ENCODE measurements around the gene FAM53A. TPM values are rescaled to one million over a fixed set of nuclear protein-coding genes. Genes with fewer than 3 reads are reported as not detected.
A peak's percentile ranks its signal among the peaks of the same experiment; 100 is the strongest.

The FAM53A gene
- total and polyA plus RNA-seq, 5 donors from 2014 or later, result 0.76 to 3.6 (median 1.8) TPM

GRCh38 chr4:1652088-1652487 is 32.0 kb downstream of the FAM53A start:
- Mint-ChIP-seq H3K9me3 (peaks cover 0 to 1% (median 0%) of the 10 kb centered on the region in 7 donors), H3K27me3 (no peaks in the 10 kb centered on the region), H3K36me3 (no peaks in the 10 kb centered on the region), H3K27ac (no peak overlapping the region), H3K4me1 (peaks cover 0 to 5% (median 4%) of the 10 kb centered on the region in 4 donors), H3K4me3 (no peak overlapping the region)
- DNase-seq, result no peak
- Histone ChIP-seq H3K36me3 (ENCODE audit: control insufficient read depth, insufficient read depth, low read length) (no peaks in the 10 kb centered on the region), H3K4me1 (ENCODE audit: control insufficient read depth, insufficient read depth, low read length, poor library complexity, severe bottlenecking) (no peaks in the 10 kb centered on the region), H3K27me3 (ENCODE audit: control insufficient read depth, insufficient read depth, low read length) (no peaks in the 10 kb centered on the region), H3K27ac (ENCODE audit: insufficient read depth, low read length, poor library complexity, severe bottlenecking) (no peak overlapping the region), H3K9me3 (ENCODE audit: control insufficient read depth in 2 of 2, low read length in 2 of 2) (no peaks in the 10 kb centered on the region), H3K4me3 (ENCODE audit: low read depth, low read length) (no peak overlapping the region)
- no peak for ATAC-seq (ENCODE audit: low read depth in 2 of 2)

DNA sequence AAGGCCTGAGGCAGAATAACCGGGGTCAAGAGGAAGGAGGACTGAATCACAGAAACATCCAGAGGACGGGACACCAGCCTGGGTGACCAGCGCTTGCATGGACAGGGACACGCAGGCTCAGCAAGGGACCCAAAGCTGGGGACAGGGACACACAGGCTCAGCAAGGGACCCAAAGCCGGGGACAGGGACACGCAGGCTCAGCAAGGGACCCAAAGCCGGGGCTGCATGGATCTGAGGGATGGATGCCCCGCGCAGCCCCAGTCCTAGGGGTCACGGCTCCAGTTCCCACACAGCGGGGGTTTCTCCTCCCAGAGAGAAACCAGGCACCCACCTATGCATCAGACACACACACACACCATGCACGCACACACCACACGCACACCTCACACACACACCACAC is 32.5 kb downstream of the FAM53A start:
- Mint-ChIP-seq H3K4me3 (no peak overlapping the region), H3K9me3 (peaks cover 0 to 1% (median 0%) of the 10 kb centered on the region in 7 donors), H3K36me3 (no peaks in the 10 kb centered on the region), H3K4me1 (peaks cover 0 to 5% (median 4%) of the 10 kb centered on the region in 4 donors), H3K27ac (peak overlapping the region in 1 of 3 donors; percentile 73), H3K27me3 (no peaks in the 10 kb centered on the region)
- ATAC-seq (ENCODE audit: low read depth in 2 of 2), result no peak
- H3K4me3 ChIP-seq (ENCODE audit: low read depth, low read length), result no peak overlapping the region
- no peak overlapping the region for H3K27ac ChIP-seq (ENCODE audit: insufficient read depth, low read length, poor library complexity, severe bottlenecking)
- H3K36me3 ChIP-seq (ENCODE audit: control insufficient read depth, insufficient read depth, low read length), result no peaks in the 10 kb centered on the region
- H3K4me1 ChIP-seq (ENCODE audit: control insufficient read depth, insufficient read depth, low read length, poor library complexity, severe bottlenecking), result no peaks in the 10 kb centered on the region
- no peak for DNase-seq
- H3K9me3 ChIP-seq (ENCODE audit: control insufficient read depth in 2 of 2, low read length in 2 of 2), result no peaks in the 10 kb centered on the region
- H3K27me3 ChIP-seq (ENCODE audit: control insufficient read depth, insufficient read depth, low read length), result no peaks in the 10 kb centered on the region

- H3K27me3 ChIP-seq (ENCODE audit: control insufficient read depth, insufficient read depth, low read length), result no peaks in the 10 kb centered on the region
- H3K27ac ChIP-seq (ENCODE audit: insufficient read depth, low read length, poor library complexity, severe bottlenecking), result no peak overlapping the region
- no peak overlapping the region for H3K4me3 Mint-ChIP-seq
- H3K9me3 Mint-ChIP-seq, result peaks cover 0 to 1% (median 0%) of the 10 kb centered on the region in 7 donors
- no peaks in the 10 kb centered on the region for H3K4me1 ChIP-seq (ENCODE audit: control insufficient read depth, insufficient read depth, low read length, poor library complexity, severe bottlenecking)
- no peaks in the 10 kb centered on the region for H3K27me3 Mint-ChIP-seq
- H3K4me1 Mint-ChIP-seq, result peaks cover 0 to 5% (median 4%) of the 10 kb centered on the region in 4 donors
- H3K9me3 ChIP-seq (ENCODE audit: control insufficient read depth in 2 of 2, low read length in 2 of 2), result no peaks in the 10 kb centered on the region
- no peak overlapping the region for H3K4me3 ChIP-seq (ENCODE audit: low read depth, low read length)
- DNase-seq (no peak), ATAC-seq (ENCODE audit: low read depth in 2 of 2) (no peak)
- no peaks in the 10 kb centered on the region for H3K36me3 Mint-ChIP-seq
- H3K27ac Mint-ChIP-seq, result no peak overlapping the region
- no peaks in the 10 kb centered on the region for H3K36me3 ChIP-seq (ENCODE audit: control insufficient read depth, insufficient read depth, low read length)
Observed at GRCh38 chr4:1648962-1649361, 35.2 kb downstream of the FAM53A start.

GRCh38 chr4:1647432-1647831 is 36.7 kb downstream of the FAM53A start:
- ATAC-seq (ENCODE audit: low read depth in 2 of 2), result no peak
- no peak overlapping the region for H3K4me3 Mint-ChIP-seq

DNA sequence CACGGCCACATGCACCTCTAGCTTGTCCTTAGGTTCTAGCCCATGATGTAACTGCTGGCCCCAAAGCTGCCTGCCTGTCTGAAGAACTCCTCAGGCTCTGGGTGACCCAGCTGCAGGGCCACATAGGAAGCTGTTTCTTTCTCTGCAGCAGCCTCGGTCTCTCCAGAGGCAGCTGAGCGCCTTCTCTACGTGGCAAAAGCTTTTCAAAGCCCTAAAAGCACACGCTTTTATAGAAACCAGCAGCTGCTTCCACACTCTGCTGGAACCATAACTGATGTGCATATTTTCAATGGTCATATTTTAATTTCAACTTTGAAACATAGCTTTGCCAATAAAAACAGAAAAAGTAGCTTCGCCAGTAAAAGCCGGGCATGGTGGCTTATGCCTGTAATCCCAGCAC is 37.4 kb downstream of the FAM53A start:
- no peaks in the 10 kb centered on the region for H3K36me3 ChIP-seq (ENCODE audit: control insufficient read depth, insufficient read depth, low read length)
- Mint-ChIP-seq H3K4me1 (peaks cover 0 to 5% (median 4%) of the 10 kb centered on the region in 4 donors), H3K27me3 (no peaks in the 10 kb centered on the region), H3K27ac (no peak overlapping the region), H3K4me3 (no peak overlapping the region), H3K36me3 (no peaks in the 10 kb centered on the region), H3K9me3 (peaks cover 0 to 1% (median 0%) of the 10 kb centered on the region in 7 donors)
- no peaks in the 10 kb centered on the region for H3K27me3 ChIP-seq (ENCODE audit: control insufficient read depth, insufficient read depth, low read length)
- no peaks in the 10 kb centered on the region for H3K4me1 ChIP-seq (ENCODE audit: control insufficient read depth, insufficient read depth, low read length, poor library complexity, severe bottlenecking)
- H3K4me3 ChIP-seq (ENCODE audit: low read depth, low read length), result no peak overlapping the region
- DNase-seq, result no peak
- no peaks in the 10 kb centered on the region for H3K9me3 ChIP-seq (ENCODE audit: control insufficient read depth in 2 of 2, low read length in 2 of 2)
- ATAC-seq (ENCODE audit: low read depth in 2 of 2), result no peak
- H3K27ac ChIP-seq (ENCODE audit: insufficient read depth, low read length, poor library complexity, severe bottlenecking), result no peak overlapping the region

More at GRCh38 chr4:1647432-1647831, 36.7 kb downstream of the FAM53A start:
- Histone ChIP-seq H3K4me3 (ENCODE audit: low read depth, low read length) (no peak overlapping the region), H3K9me3 (ENCODE audit: control insufficient read depth in 2 of 2, low read length in 2 of 2) (no peaks in the 10 kb centered on the region), H3K27ac (ENCODE audit: insufficient read depth, low read length, poor library complexity, severe bottlenecking) (no peak overlapping the region), H3K36me3 (ENCODE audit: control insufficient read depth, insufficient read depth, low read length) (no peaks in the 10 kb centered on the region), H3K27me3 (ENCODE audit: control insufficient read depth, insufficient read depth, low read length) (no peaks in the 10 kb centered on the region), H3K4me1 (ENCODE audit: control insufficient read depth, insufficient read depth, low read length, poor library complexity, severe bottlenecking) (no peaks in the 10 kb centered on the region)
- no peaks in the 10 kb centered on the region for H3K36me3 Mint-ChIP-seq
- no peak for DNase-seq
- H3K27me3 Mint-ChIP-seq, result no peaks in the 10 kb centered on the region
- H3K9me3 Mint-ChIP-seq, result peaks cover 0 to 1% (median 0%) of the 10 kb centered on the region in 7 donors
- peaks cover 0 to 5% (median 4%) of the 10 kb centered on the region in 4 donors for H3K4me1 Mint-ChIP-seq
- peak overlapping the region in 1 of 3 donors; percentile 38 for H3K27ac Mint-ChIP-seq

DNA sequence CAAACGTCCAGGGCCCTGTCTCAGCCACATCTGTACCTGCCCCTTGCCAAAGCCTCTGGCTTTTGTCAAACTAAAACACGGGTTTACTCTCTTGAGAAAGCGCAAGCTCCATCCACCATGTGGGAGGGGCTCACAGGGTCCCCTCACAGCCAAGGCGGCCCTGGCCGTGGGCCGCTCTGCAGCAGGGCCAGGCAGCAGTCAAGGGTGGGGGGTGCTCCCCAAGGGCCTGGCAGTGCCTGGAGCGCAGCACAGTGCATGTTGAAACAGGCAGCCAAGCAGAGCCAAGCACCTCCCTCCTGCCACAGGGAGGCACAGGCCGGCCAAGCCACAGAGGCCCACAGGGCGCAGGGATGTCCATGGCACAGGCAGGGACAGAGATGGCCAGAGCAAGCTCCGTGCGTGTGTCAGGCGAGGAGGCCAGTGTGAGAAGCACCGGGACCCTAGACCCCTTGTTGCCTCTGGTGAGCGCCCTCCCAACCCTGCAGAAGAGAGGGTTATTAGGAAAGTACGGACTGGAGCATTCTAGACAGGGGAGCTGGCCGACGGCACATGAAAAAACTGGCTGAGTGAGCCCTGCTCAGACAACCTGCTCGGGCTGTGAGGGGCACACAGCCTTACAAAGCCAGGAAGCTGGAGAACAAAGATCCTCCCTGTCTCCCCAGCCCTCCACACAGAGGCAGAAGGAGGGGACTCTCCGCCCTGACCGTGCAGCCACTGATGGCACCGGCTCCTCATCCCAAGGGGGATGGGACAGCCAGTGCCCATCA is 39.0 kb downstream of the FAM53A start:
- no peak for DNase-seq
- peaks cover 0 to 5% (median 4%) of the 10 kb centered on the region in 4 donors for H3K4me1 Mint-ChIP-seq
- peak overlapping the region in 1 of 3 donors; percentile 80 for H3K27ac Mint-ChIP-seq
- no peak overlapping the region for H3K4me3 Mint-ChIP-seq
- no peaks in the 10 kb centered on the region for H3K27me3 Mint-ChIP-seq
- no peak for ATAC-seq (ENCODE audit: low read depth in 2 of 2)
- H3K4me1 ChIP-seq (ENCODE audit: control insufficient read depth, insufficient read depth, low read length, poor library complexity, severe bottlenecking), result no peaks in the 10 kb centered on the region
- H3K9me3 Mint-ChIP-seq, result peaks cover 0 to 1% (median 0%) of the 10 kb centered on the region in 7 donors
- no peaks in the 10 kb centered on the region for H3K36me3 ChIP-seq (ENCODE audit: control insufficient read depth, insufficient read depth, low read length)
- H3K9me3 ChIP-seq (ENCODE audit: control insufficient read depth in 2 of 2, low read length in 2 of 2), result no peaks in the 10 kb centered on the region
- H3K27me3 ChIP-seq (ENCODE audit: control insufficient read depth, insufficient read depth, low read length), result no peaks in the 10 kb centered on the region
- no peak overlapping the region for H3K4me3 ChIP-seq (ENCODE audit: low read depth, low read length)
- no peak overlapping the region for H3K27ac ChIP-seq (ENCODE audit: insufficient read depth, low read length, poor library complexity, severe bottlenecking)
- no peaks in the 10 kb centered on the region for H3K36me3 Mint-ChIP-seq

DNA sequence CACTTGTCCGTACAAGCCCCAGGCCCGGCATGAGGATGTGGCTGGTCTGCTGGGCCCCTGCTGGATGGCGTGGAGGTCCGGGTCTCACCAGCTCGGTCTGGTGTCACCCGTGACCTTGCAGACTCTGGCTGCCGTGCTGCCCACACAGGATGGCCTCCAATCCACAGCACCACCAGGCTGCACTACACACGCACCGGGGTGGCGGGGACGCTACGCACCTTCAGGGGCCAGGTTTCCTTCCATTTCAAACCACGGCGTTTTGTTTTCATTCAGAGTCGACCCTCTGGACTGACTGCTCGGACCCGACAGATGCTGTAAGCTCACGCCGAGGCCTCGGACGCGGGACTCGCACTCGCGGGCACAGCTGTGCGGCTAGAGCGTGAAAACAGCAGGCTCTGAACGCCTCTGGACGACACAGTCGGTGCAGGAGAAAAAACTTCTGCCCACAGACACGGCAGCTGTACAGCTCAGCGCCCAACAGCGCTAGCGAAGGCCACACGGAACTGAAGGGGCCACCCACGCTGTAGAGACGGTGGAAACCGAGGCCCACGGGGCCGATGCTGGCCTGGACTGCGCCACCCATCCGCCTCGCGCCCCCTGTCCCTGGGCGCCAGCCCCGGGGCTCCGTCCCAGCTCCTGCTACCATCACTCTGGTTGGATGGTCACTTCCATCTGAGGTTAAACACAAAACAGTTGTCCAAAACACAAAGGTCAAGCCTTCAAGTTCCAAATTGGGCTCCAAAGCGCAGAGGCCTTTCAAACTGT is 40.0 kb downstream of the FAM53A start:
- Histone ChIP-seq H3K9me3 (ENCODE audit: control insufficient read depth in 2 of 2, low read length in 2 of 2) (no peaks in the 10 kb centered on the region), H3K27ac (ENCODE audit: insufficient read depth, low read length, poor library complexity, severe bottlenecking) (no peak overlapping the region), H3K36me3 (ENCODE audit: control insufficient read depth, insufficient read depth, low read length) (no peaks in the 10 kb centered on the region), H3K4me1 (ENCODE audit: control insufficient read depth, insufficient read depth, low read length, poor library complexity, severe bottlenecking) (no peaks in the 10 kb centered on the region), H3K27me3 (ENCODE audit: control insufficient read depth, insufficient read depth, low read length) (no peaks in the 10 kb centered on the region), H3K4me3 (ENCODE audit: low read depth, low read length) (no peak overlapping the region)
- ATAC-seq (ENCODE audit: low read depth in 2 of 2) (no peak), DNase-seq (no peak)
- no peaks in the 10 kb centered on the region for H3K9me3 Mint-ChIP-seq
- H3K4me1 Mint-ChIP-seq, result peaks cover 0 to 5% (median 4%) of the 10 kb centered on the region in 4 donors
- H3K4me3 Mint-ChIP-seq, result no peak overlapping the region
- H3K27me3 Mint-ChIP-seq, result no peaks in the 10 kb centered on the region
- H3K36me3 Mint-ChIP-seq, result no peaks in the 10 kb centered on the region
- H3K27ac Mint-ChIP-seq, result no peak overlapping the region

All from CD4-positive, CD25-positive, alpha-beta regulatory T cell (primary cell).